Measurements from ENCODE around the gene USP50. TPM values are rescaled to one million over a fixed set of nuclear protein-coding genes. Genes with fewer than 3 reads are reported as not detected.

Gene USP50
- total and polyA plus RNA-seq, 2 donors (not counting 3 experiments of a cell fraction or from before 2014, with no cell fraction given) = not detected

DNA sequence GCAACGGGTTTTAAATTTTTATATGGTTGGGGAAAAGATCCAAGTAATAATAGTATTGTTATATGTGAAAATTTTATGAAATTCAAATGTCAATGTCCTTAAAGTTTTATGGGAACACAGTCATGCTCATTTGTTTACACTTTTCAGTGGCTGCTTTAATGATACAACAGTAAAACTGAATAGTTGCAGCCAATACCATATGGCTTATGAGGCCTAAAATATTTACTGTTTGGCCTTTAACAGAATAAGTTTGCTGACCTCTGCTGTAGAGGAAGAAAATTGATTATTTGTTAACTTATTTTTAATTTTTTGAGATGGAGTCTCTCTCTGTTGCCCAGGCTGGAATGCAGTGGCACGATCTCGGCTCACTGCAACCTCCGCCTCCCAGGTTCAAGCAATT lies 44.7 kb downstream of the USP50 start:
- Histone ChIP-seq H3K79me2 (ENCODE audit: control insufficient read depth, insufficient read depth, low read length) (no peaks in the 10 kb centered on the region), H3K27me3 (ENCODE audit: control insufficient read depth in 2 of 2, insufficient read depth in 2 of 2, low read length in 2 of 2) (no peaks in the 10 kb centered on the region), H3K4me2 (ENCODE audit: insufficient read depth, low read length) (no peak overlapping the region), H2AFZ (ENCODE audit: low read depth, low read length) (no peak overlapping the region), H3K4me1 (ENCODE audit: control insufficient read depth, extremely low read depth, insufficient read depth, low read length) (no peaks in the 10 kb centered on the region), H3K9me1 (replicated peaks; ENCODE audit: control insufficient read depth, extremely low read depth, insufficient read depth, low read length) (no peaks in the 10 kb centered on the region), H3K4me3 (replicated peaks in 1 of 3; ENCODE audit: insufficient read depth in 1 of 3, low read depth in 1 of 3, low read length in 3 of 3) (no peak overlapping the region), H3K9ac (replicated peaks; ENCODE audit: extremely low read depth, insufficient read depth, low read length) (no peak overlapping the region), H3K9me3 (replicated peaks; ENCODE audit: control insufficient read depth, insufficient read depth, low read length) (no peaks in the 10 kb centered on the region), H4K20me1 (replicated peaks; ENCODE audit: control insufficient read depth, extremely low read depth, insufficient read depth, low read length) (no peaks in the 10 kb centered on the region), H3K27ac (ENCODE audit: insufficient read depth, low read depth, low read length) (no peak overlapping the region), H3K36me3 (ENCODE audit: control insufficient read depth in 2 of 2, extremely low read depth in 1 of 2, insufficient read depth in 2 of 2, low read length in 2 of 2) (peaks cover 2 to 7% of the 10 kb centered on the region in 2 experiments)
- POLR2A ChIA-PET = no interaction called here
- DNase-seq (ENCODE audit: low read depth, low spot score) (no peak), FAIRE-seq (no peak)
- dilution Hi-C loops (cut with MboI; ENCODE audit: extremely low pct_ligation_motif_present, low sequenced_read_pairs) = no loop called here
- intact Hi-C loops (cut with micrococcal nuclease) = no loop called here
- no TSS peak for BruUV-seq (replicated peaks)
- TF ChIP-seq POLR2A (IDR thresholded peaks at IDR 0.05; ENCODE audit: low read depth, low read length) (no peak), GATA2 (IDR thresholded peaks at IDR 0.05; ENCODE audit: insufficient read depth, insufficient read length, low read depth, low read length) (no peak), JUN (IDR thresholded peaks at IDR 0.05; ENCODE audit: borderline replicate concordance, insufficient read depth, insufficient read length, low read depth) (no peak), POLR2AphosphoS5 (IDR thresholded peaks at IDR 0.05; ENCODE audit: insufficient read depth, low read depth, low read length) (no peak), MYC (IDR thresholded peaks at IDR 0.05; ENCODE audit: low read depth, low read length) (no peak)
- TF ChIP-seq, protein P1, sequence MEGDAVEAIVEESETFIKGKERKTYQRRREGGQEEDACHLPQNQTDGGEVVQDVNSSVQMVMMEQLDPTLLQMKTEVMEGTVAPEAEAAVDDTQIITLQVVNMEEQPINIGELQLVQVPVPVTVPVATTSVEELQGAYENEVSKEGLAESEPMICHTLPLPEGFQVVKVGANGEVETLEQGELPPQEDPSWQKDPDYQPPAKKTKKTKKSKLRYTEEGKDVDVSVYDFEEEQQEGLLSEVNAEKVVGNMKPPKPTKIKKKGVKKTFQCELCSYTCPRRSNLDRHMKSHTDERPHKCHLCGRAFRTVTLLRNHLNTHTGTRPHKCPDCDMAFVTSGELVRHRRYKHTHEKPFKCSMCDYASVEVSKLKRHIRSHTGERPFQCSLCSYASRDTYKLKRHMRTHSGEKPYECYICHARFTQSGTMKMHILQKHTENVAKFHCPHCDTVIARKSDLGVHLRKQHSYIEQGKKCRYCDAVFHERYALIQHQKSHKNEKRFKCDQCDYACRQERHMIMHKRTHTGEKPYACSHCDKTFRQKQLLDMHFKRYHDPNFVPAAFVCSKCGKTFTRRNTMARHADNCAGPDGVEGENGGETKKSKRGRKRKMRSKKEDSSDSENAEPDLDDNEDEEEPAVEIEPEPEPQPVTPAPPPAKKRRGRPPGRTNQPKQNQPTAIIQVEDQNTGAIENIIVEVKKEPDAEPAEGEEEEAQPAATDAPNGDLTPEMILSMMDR (IDR thresholded peaks at IDR 0.05; ENCODE audit: extremely low read depth in 1 of 2, insufficient read depth in 1 of 2, low read depth in 1 of 2, low read length in 2 of 2) = no peak
- CTCF ChIA-PET = interaction anchor here (0.6 kb wide), 1 partner anchor 383 kb away, joined by 3 read pairs; no protein-coding TSS in a partner anchor

DNA sequence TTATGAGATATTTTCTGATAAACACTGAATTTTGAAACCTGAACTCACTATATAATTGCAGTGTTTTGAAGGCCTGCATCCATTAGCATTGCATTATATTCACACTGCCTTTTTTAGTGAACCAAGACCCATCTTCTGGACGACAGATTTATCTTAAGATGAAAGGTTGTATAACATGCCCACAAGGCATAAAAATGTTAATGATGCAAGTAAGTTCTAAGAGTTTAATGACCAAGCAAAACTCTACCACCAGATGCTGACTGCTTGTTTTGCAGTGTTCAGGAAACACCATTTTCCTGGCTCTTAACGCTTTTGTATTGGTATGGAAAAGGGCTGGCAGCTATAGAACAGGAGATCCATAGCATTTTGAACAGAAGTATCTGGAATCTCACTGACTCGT lies 46.1 kb downstream of the USP50 start:
- no peaks in the 10 kb centered on the region for H3K79me2 ChIP-seq (ENCODE audit: control insufficient read depth, insufficient read depth, low read length)
- H2AFZ ChIP-seq (ENCODE audit: low read depth, low read length) = no peak overlapping the region
- H3K4me2 ChIP-seq (ENCODE audit: insufficient read depth, low read length) = no peak overlapping the region
- dilution Hi-C loops (cut with MboI; ENCODE audit: extremely low pct_ligation_motif_present, low sequenced_read_pairs) (no loop called here), intact Hi-C loops (cut with micrococcal nuclease) (no loop called here)
- DNase-seq (ENCODE audit: low read depth, low spot score) (no peak), FAIRE-seq (no peak)
- no peak overlapping the region for H3K27ac ChIP-seq (ENCODE audit: insufficient read depth, low read depth, low read length)
- H3K36me3 ChIP-seq (ENCODE audit: control insufficient read depth in 2 of 2, extremely low read depth in 1 of 2, insufficient read depth in 2 of 2, low read length in 2 of 2) = peaks cover 2 to 9% of the 10 kb centered on the region in 2 experiments
- TF ChIP-seq FOS (IDR thresholded peaks at IDR 0.05; ENCODE audit: borderline replicate concordance, insufficient read depth, low read length) = no peak
- no peak for TF ChIP-seq JUN (IDR thresholded peaks at IDR 0.05; ENCODE audit: borderline replicate concordance, insufficient read depth, insufficient read length, low read depth)
- TF ChIP-seq POLR2AphosphoS5 (IDR thresholded peaks at IDR 0.05; ENCODE audit: insufficient read depth, low read depth, low read length) = no peak
- no peak for TF ChIP-seq POLR2A (IDR thresholded peaks at IDR 0.05; ENCODE audit: low read depth, low read length)
- TF ChIP-seq, protein P2, sequence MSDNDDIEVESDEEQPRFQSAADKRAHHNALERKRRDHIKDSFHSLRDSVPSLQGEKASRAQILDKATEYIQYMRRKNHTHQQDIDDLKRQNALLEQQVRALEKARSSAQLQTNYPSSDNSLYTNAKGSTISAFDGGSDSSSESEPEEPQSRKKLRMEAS (IDR thresholded peaks at IDR 0.05; ENCODE audit: insufficient read depth, insufficient read length) = no peak
- TF ChIP-seq EZH2 (IDR thresholded peaks at IDR 0.05; ENCODE audit: borderline replicate concordance, low read depth, low read length, severe bottlenecking) = no peak
- TF ChIP-seq, protein P1 (IDR thresholded peaks at IDR 0.05; ENCODE audit: extremely low read depth in 1 of 2, insufficient read depth in 1 of 2, low read depth in 1 of 2, low read length in 2 of 2) = no peak
- no peak for TF ChIP-seq MYC (IDR thresholded peaks at IDR 0.05; ENCODE audit: low read depth, low read length)
- no peak for TF ChIP-seq GATA2 (IDR thresholded peaks at IDR 0.05; ENCODE audit: insufficient read depth, insufficient read length, low read depth, low read length)
- ChIA-PET POLR2A (no interaction called here), CTCF (no interaction called here)
- no peaks in the 10 kb centered on the region for H3K9me1 ChIP-seq (replicated peaks; ENCODE audit: control insufficient read depth, extremely low read depth, insufficient read depth, low read length)
- no peaks in the 10 kb centered on the region for H4K20me1 ChIP-seq (replicated peaks; ENCODE audit: control insufficient read depth, extremely low read depth, insufficient read depth, low read length)
- no peak overlapping the region for H3K9ac ChIP-seq (replicated peaks; ENCODE audit: extremely low read depth, insufficient read depth, low read length)
- H3K9me3 ChIP-seq (replicated peaks; ENCODE audit: control insufficient read depth, insufficient read depth, low read length) = no peaks in the 10 kb centered on the region
- no peaks in the 10 kb centered on the region for H3K4me1 ChIP-seq (ENCODE audit: control insufficient read depth, extremely low read depth, insufficient read depth, low read length)
- no TSS peak for BruUV-seq (replicated peaks)
- no peak overlapping the region for H3K4me3 ChIP-seq (replicated peaks in 1 of 3; ENCODE audit: insufficient read depth in 1 of 3, low read depth in 1 of 3, low read length in 3 of 3)
- H3K27me3 ChIP-seq (ENCODE audit: control insufficient read depth in 2 of 2, insufficient read depth in 2 of 2, low read length in 2 of 2) = no peaks in the 10 kb centered on the region
